ENCODE data around the gene MED22.

Gene MED22

DNA sequence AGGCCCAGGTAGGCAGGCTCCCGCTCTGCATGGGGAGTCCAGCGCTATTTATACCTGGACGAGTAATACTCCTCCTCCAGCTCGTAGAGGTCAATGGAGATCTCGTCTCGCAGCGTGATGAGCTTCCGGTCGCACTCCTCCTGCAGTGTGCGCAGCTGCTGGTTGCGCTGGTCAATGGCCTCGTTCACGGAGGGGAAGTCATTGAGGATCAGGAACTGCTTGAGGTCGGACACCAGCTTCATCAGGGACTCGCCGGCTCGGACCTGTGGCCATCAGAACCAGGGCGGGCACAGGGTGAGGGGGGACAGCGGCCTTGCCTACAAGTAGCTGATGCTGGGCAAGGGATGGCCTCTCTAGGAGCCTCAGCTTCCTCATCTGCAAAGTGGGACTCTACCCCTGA is 3.9 kb downstream of the MED22 start:
- Histone ChIP-seq H3F3A (ENCODE audit: insufficient read depth, low read length) (peaks cover 11% of the 10 kb centered on the region), H3K27me3 (replicated peaks; ENCODE audit: insufficient read depth, low read length) (no peaks in the 10 kb centered on the region), H3K27ac (ENCODE audit: low read length) (no peak overlapping the region), H2AFZ (ENCODE audit: low read length) (no peak overlapping the region), H3K9ac (ENCODE audit: low read length) (no peak overlapping the region), H3K4me1 (ENCODE audit: low read length) (0 out of 2 replicates have a peak, but pooled peaks cover 8% of the 10 kb centered on the region), H3K36me3 (replicated peaks; ENCODE audit: insufficient read depth, low read length) (no peaks in the 10 kb centered on the region), H3K4me3 (ENCODE audit: low read length) (no peak overlapping the region), H4K20me1 (ENCODE audit: insufficient read depth, low read length) (no peaks in the 10 kb centered on the region), H3K79me2 (ENCODE audit: low read length) (peaks cover 39% of the 10 kb centered on the region), H3K4me2 (ENCODE audit: low read depth, low read length) (no peak overlapping the region), H3K9me3 (replicated peaks; ENCODE audit: insufficient read depth, low read length) (no peaks in the 10 kb centered on the region), H3K9me2 (replicated peaks; ENCODE audit: insufficient read depth, low read length) (no peaks in the 10 kb centered on the region)
- DNase-seq: no peak
- TF ChIP-seq EZH2 (optimal IDR thresholded peaks at IDR 0.05; ENCODE audit: low read depth, low read length): no peak
- TF ChIP-seq EZH2phosphoT487 (IDR thresholded peaks at IDR 0.05; ENCODE audit: low read length): no peak
- TF ChIP-seq, protein P1, sequence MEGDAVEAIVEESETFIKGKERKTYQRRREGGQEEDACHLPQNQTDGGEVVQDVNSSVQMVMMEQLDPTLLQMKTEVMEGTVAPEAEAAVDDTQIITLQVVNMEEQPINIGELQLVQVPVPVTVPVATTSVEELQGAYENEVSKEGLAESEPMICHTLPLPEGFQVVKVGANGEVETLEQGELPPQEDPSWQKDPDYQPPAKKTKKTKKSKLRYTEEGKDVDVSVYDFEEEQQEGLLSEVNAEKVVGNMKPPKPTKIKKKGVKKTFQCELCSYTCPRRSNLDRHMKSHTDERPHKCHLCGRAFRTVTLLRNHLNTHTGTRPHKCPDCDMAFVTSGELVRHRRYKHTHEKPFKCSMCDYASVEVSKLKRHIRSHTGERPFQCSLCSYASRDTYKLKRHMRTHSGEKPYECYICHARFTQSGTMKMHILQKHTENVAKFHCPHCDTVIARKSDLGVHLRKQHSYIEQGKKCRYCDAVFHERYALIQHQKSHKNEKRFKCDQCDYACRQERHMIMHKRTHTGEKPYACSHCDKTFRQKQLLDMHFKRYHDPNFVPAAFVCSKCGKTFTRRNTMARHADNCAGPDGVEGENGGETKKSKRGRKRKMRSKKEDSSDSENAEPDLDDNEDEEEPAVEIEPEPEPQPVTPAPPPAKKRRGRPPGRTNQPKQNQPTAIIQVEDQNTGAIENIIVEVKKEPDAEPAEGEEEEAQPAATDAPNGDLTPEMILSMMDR (IDR thresholded peaks at IDR 0.05; ENCODE audit: low read length): no peak

DNA sequence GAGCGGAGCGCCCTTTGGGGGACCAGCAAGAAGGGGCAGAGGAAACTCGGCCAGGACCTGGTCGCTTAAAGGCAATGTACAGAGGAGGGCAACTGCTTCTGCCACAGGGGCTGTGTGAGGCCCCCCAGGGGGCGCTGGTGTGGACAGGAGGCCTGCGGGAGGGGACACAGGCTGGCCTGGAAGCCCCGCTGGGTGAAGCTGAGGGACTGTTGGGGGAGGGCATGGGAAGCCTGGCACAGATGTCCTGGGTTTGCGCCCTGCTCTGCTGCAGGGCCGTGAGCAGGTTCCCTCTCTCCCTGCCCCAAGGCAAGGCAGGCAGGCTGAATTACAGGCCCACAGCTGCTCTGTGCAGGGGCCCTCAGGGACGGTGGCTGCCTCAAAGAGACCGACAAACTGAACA is 5.4 kb downstream of the MED22 start:
- no peak overlapping the region for H3K4me3 ChIP-seq (ENCODE audit: low read length)
- no peak overlapping the region for H3K4me2 ChIP-seq (ENCODE audit: low read depth, low read length)
- H3K27me3 ChIP-seq (replicated peaks; ENCODE audit: insufficient read depth, low read length): no peaks in the 10 kb centered on the region
- H3F3A ChIP-seq (ENCODE audit: insufficient read depth, low read length): 0 out of 2 replicates have a peak, but pooled peaks cover 2% of the 10 kb centered on the region
- H3K27ac ChIP-seq (ENCODE audit: low read length): no peak overlapping the region
- no peaks in the 10 kb centered on the region for H4K20me1 ChIP-seq (ENCODE audit: insufficient read depth, low read length)
- no peaks in the 10 kb centered on the region for H3K36me3 ChIP-seq (replicated peaks; ENCODE audit: insufficient read depth, low read length)
- H3K9me2 ChIP-seq (replicated peaks; ENCODE audit: insufficient read depth, low read length): no peaks in the 10 kb centered on the region
- no peak for DNase-seq
- H3K79me2 ChIP-seq (ENCODE audit: low read length): peaks cover 26% of the 10 kb centered on the region
- no peak overlapping the region for H2AFZ ChIP-seq (ENCODE audit: low read length)
- no peaks in the 10 kb centered on the region for H3K9me3 ChIP-seq (replicated peaks; ENCODE audit: insufficient read depth, low read length)
- no peak overlapping the region for H3K9ac ChIP-seq (ENCODE audit: low read length)
- H3K4me1 ChIP-seq (ENCODE audit: low read length): 0 out of 2 replicates have a peak, but pooled peaks cover 7% of the 10 kb centered on the region
- TF ChIP-seq, protein P1 (IDR thresholded peaks at IDR 0.05; ENCODE audit: low read length): 0 out of 2 replicates have a peak, but pooled peaks have one; percentile 6
- no peak for TF ChIP-seq EZH2phosphoT487 (IDR thresholded peaks at IDR 0.05; ENCODE audit: low read length)

DNA sequence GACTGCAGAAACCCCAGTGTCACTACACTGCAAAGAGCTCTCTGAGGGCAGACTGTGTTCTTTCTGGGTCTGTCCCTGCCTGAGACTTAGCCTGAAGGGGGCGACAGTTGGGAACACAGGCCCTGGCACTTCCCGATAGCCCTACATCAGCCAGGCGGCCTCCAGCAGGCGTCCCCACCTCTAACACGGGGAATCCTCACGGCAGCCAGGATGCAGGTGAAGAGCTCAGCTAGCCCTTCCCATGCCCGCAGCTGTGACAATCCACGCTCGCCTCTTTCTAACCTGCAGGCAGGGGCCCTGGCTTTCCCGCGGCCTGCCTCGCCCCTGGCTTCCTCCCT is 5.9 kb downstream of the MED22 start:
- Histone ChIP-seq H3K36me3 (replicated peaks; ENCODE audit: insufficient read depth, low read length) (no peaks in the 10 kb centered on the region), H2AFZ (ENCODE audit: low read length) (no peak overlapping the region), H3K9ac (ENCODE audit: low read length) (no peak overlapping the region), H3K9me2 (replicated peaks; ENCODE audit: insufficient read depth, low read length) (no peaks in the 10 kb centered on the region), H3K27ac (ENCODE audit: low read length) (no peak overlapping the region), H3K27me3 (replicated peaks; ENCODE audit: insufficient read depth, low read length) (no peaks in the 10 kb centered on the region), H3K4me2 (ENCODE audit: low read depth, low read length) (no peak overlapping the region), H4K20me1 (ENCODE audit: insufficient read depth, low read length) (no peaks in the 10 kb centered on the region), H3K4me1 (ENCODE audit: low read length) (0 out of 2 replicates have a peak, but pooled peaks cover 7% of the 10 kb centered on the region), H3F3A (ENCODE audit: insufficient read depth, low read length) (peaks cover 7% of the 10 kb centered on the region; the same call in 1 of the 2 replicates), H3K4me3 (ENCODE audit: low read length) (no peak overlapping the region), H3K9me3 (replicated peaks; ENCODE audit: insufficient read depth, low read length) (no peaks in the 10 kb centered on the region), H3K79me2 (ENCODE audit: low read length) (peaks cover 20% of the 10 kb centered on the region)
- DNase-seq: no peak
- TF ChIP-seq EZH2 (optimal IDR thresholded peaks at IDR 0.05; ENCODE audit: low read depth, low read length) (no peak), EZH2phosphoT487 (IDR thresholded peaks at IDR 0.05; ENCODE audit: low read length) (no peak)
- TF ChIP-seq, protein P1 (IDR thresholded peaks at IDR 0.05; ENCODE audit: low read length): no peak
